ENCODE measurements around the gene KLK10. TPM values are rescaled to one million over a fixed set of nuclear protein-coding genes. Genes with fewer than 3 reads are reported as not detected.

Gene KLK10
- total RNA-seq, 1 experiment from 2014 or later = not detected

DNA sequence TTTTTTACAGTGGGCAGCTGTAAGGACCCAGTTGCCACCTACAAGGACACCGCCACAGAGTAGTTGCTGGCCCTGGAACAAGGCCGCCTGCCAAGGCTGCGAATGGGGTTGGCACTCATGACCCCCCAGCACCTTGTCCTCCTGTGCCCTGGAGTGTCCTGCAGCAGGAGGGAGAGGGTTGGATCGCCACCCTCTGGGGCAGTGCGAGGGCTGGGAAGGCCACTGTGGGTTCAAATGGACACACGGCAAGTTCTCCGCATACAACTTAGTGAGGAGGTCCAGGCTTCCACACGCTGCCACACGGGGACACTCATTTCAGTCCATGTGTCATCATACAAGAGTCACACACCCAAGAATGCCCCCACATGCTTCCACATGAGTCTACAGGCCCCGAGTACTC, 19.1 kb downstream of the KLK10 start:
- H3K27ac ChIP-seq (ENCODE audit: low read depth, low read length, poor library complexity, severe bottlenecking) = no peak overlapping the region
- H3K4me3 ChIP-seq (ENCODE audit: low read depth, low read length, poor library complexity, severe bottlenecking) = no peak overlapping the region
- intact Hi-C loops (cut with micrococcal nuclease; ENCODE audit: unreplicated experiment) = no loop called here
- no peak for TF ChIP-seq EZH2 (IDR thresholded peaks at IDR 0.05; ENCODE audit: borderline replicate concordance, low read depth, low read length, poor library complexity, severe bottlenecking)
- TF ChIP-seq, protein P1, sequence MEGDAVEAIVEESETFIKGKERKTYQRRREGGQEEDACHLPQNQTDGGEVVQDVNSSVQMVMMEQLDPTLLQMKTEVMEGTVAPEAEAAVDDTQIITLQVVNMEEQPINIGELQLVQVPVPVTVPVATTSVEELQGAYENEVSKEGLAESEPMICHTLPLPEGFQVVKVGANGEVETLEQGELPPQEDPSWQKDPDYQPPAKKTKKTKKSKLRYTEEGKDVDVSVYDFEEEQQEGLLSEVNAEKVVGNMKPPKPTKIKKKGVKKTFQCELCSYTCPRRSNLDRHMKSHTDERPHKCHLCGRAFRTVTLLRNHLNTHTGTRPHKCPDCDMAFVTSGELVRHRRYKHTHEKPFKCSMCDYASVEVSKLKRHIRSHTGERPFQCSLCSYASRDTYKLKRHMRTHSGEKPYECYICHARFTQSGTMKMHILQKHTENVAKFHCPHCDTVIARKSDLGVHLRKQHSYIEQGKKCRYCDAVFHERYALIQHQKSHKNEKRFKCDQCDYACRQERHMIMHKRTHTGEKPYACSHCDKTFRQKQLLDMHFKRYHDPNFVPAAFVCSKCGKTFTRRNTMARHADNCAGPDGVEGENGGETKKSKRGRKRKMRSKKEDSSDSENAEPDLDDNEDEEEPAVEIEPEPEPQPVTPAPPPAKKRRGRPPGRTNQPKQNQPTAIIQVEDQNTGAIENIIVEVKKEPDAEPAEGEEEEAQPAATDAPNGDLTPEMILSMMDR (conservative IDR thresholded peaks at IDR 0.05; ENCODE audit: low read depth, low read length) = no peak
- POLR2A ChIA-PET (ENCODE audit: low non-redundant PET) = no interaction called here
- H3K36me3 ChIP-seq (ENCODE audit: insufficient read depth, low read length, poor library complexity, severe bottlenecking) = no peaks in the 10 kb centered on the region
- DNase-seq (ENCODE audit: low spot score) = no peak
- CTCF ChIA-PET = no interaction called here
- H3K9me3 ChIP-seq (ENCODE audit: low read depth, low read length, poor library complexity, severe bottlenecking) = no peaks in the 10 kb centered on the region
- H3K4me1 ChIP-seq (ENCODE audit: insufficient read depth, low read length, poor library complexity, severe bottlenecking) = no peaks in the 10 kb centered on the region
- peaks cover 10% of the 10 kb centered on the region for H3K27me3 ChIP-seq (replicated peaks; ENCODE audit: insufficient read depth, low read depth, low read length, poor library complexity)
- no TSS peak for BruUV-seq (replicated peaks)

DNA sequence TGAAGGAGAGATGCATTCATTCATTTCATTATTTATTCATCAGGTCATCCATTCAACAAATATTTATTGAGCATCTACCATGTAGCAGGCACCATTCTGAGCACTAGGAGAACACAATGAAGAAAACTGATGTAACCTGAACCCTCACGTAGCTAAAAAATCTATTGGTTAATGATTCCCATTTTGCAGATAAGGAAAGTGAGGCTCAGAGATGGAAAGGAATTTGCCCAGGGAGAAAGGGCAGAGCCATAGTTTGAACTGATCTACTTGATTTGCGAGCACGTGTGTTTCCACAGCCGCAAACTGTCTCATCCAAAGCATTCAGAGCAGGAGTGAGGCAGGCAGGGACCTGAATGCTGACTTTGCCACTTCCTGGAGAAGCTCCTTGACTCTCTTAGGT, 20.8 kb downstream of the KLK10 start:
- no peak for DNase-seq (ENCODE audit: low spot score)
- no TSS peak for BruUV-seq (replicated peaks)
- Histone ChIP-seq H3K27me3 (replicated peaks; ENCODE audit: insufficient read depth, low read depth, low read length, poor library complexity) (peaks cover 10% of the 10 kb centered on the region), H3K27ac (ENCODE audit: low read depth, low read length, poor library complexity, severe bottlenecking) (no peak overlapping the region), H3K9me3 (ENCODE audit: low read depth, low read length, poor library complexity, severe bottlenecking) (no peaks in the 10 kb centered on the region), H3K4me1 (ENCODE audit: insufficient read depth, low read length, poor library complexity, severe bottlenecking) (no peaks in the 10 kb centered on the region), H3K36me3 (ENCODE audit: insufficient read depth, low read length, poor library complexity, severe bottlenecking) (no peaks in the 10 kb centered on the region), H3K4me3 (ENCODE audit: low read depth, low read length, poor library complexity, severe bottlenecking) (no peak overlapping the region)
- ChIA-PET CTCF (no interaction called here), POLR2A (ENCODE audit: low non-redundant PET) (no interaction called here)
- intact Hi-C loops (cut with micrococcal nuclease; ENCODE audit: unreplicated experiment) = no loop called here
- TF ChIP-seq EZH2 (IDR thresholded peaks at IDR 0.05; ENCODE audit: borderline replicate concordance, low read depth, low read length, poor library complexity, severe bottlenecking) = no peak
- TF ChIP-seq, protein P1 (conservative IDR thresholded peaks at IDR 0.05; ENCODE audit: low read depth, low read length) = no peak

DNA sequence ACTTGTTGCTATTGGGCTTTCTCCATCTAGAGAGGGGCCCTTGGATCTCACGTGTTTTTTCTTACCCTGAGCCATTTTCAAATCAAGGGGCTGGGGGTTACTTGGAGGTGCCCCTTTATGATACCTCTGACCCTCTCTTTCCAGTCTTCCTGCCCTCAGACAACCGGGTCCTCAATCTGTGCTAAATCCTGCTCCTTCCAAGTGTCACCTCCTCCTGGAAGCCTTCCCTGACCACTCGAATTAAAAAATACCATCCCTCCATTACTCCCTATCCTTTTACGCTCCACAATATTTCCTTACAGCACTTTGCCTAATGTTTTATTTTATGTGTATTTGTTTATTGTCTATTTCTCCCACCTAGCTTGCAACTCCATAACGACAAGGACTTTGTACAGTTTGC, 21.4 kb downstream of the KLK10 start:
- H3K9me3 ChIP-seq (ENCODE audit: low read depth, low read length, poor library complexity, severe bottlenecking) = no peaks in the 10 kb centered on the region
- no peak overlapping the region for H3K4me3 ChIP-seq (ENCODE audit: low read depth, low read length, poor library complexity, severe bottlenecking)
- CTCF ChIA-PET = no interaction called here
- H3K27ac ChIP-seq (ENCODE audit: low read depth, low read length, poor library complexity, severe bottlenecking) = no peak overlapping the region
- no peaks in the 10 kb centered on the region for H3K4me1 ChIP-seq (ENCODE audit: insufficient read depth, low read length, poor library complexity, severe bottlenecking)
- POLR2A ChIA-PET (ENCODE audit: low non-redundant PET) = no interaction called here
- H3K27me3 ChIP-seq (replicated peaks; ENCODE audit: insufficient read depth, low read depth, low read length, poor library complexity) = peaks cover 10% of the 10 kb centered on the region
- intact Hi-C loops (cut with micrococcal nuclease; ENCODE audit: unreplicated experiment) = no loop called here
- TF ChIP-seq, protein P1 (conservative IDR thresholded peaks at IDR 0.05; ENCODE audit: low read depth, low read length) = no peak
- no peak for TF ChIP-seq EZH2 (IDR thresholded peaks at IDR 0.05; ENCODE audit: borderline replicate concordance, low read depth, low read length, poor library complexity, severe bottlenecking)
- H3K36me3 ChIP-seq (ENCODE audit: insufficient read depth, low read length, poor library complexity, severe bottlenecking) = no peaks in the 10 kb centered on the region
- BruUV-seq (replicated peaks) = no TSS peak
- no peak for DNase-seq (ENCODE audit: low spot score)
